GM21381 (cell line): ENCODE measurements around the gene PLCL1.

ENCODE experiments used
- ATAC-seq: cut with Tn5 transposase; IDR thresholded peaks from one replicate; pipeline ENCODE4 v1.9.1; 2021; ENCODE audit warnings: mild to moderate bottlenecking, moderate library complexity; ENCODE audit not compliant: unreplicated experiment

Gene PLCL1

DNA sequence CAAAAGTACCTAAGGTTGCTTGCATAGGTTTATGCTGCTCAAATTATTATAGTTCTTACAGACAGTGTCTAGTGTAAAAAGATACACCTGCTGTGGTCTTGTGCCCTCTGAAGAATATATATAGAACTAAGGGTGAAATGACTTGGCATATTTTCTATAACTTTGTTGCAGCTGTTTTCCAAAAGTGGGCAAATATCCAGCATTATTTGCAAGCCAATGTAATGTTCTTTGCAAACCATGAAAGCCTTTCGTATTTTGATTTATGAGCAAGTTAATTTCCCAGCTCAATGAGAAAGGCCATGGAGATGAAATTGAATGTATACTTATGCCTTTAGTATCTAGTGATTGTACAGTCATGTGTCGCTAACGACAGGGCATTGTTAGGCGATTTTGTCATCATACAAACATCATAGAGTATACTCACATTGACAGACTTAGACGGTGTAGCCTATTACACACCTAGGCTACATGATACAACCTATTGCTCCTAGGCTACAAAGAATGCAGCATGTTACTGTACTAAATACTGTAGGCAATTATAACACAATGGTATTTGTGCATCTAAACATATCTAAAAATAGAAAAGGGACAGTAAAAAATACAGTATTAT is 116.3 kb downstream of the PLCL1 start:
- ATAC-seq, result no peak

DNA sequence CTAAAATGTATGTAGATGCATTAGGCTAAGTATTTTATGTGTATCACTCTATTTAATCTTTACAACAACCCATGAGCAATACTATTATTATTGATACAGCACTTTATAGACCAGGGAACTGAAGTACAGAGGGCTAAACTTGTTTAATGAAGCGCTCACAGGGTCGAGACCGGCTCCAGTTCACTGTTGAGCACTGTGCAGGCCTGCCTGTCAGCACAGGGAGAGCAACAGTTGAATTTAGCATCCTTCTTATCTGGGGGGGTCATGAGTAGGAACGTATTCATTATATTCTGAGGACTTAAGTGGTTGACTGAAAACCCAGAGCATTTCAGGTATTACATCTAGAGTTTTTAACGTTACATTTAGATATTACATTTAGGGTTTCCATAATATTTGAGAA is 120.1 kb downstream of the PLCL1 start:
- no peak for ATAC-seq

DNA sequence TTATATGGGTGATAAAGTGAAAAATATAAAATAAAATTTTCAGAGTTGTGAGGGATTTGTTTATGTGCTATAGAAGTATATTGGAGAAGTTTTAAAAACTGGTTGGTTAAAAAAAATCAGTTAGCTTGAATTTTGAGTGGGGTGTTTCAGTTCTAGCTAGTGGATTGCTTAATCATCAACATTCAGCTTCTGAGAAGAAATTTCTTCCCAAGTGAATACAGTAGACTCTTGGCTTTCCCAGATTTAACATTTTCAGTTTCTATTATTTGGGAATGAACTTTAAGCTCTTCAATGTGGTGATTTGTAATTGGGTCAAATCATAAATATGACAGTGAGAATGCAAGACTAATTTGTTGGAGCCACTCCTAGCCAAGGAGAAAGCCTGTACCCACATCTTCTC is 120.8 kb downstream of the PLCL1 start:
- ATAC-seq, result no peak

DNA sequence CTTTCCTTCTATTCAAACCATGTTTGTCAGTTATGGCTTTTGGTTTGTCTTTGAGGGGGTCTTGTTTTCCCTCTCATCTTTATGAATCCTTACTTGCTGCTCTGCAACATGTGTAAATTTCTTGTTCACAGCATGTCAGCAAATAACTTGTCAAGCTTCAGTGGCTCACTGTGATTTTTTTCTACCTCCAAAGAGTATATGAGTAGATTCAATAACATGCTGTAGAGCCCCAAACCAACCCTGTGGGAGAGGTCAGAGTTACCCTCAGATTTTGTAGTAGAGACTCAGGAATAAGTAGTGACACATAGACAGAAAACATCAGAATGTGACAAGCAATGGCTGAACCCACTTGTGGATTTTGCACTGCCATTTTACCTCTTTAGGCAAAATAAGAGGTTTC is 121.6 kb downstream of the PLCL1 start:
- no peak for ATAC-seq

DNA sequence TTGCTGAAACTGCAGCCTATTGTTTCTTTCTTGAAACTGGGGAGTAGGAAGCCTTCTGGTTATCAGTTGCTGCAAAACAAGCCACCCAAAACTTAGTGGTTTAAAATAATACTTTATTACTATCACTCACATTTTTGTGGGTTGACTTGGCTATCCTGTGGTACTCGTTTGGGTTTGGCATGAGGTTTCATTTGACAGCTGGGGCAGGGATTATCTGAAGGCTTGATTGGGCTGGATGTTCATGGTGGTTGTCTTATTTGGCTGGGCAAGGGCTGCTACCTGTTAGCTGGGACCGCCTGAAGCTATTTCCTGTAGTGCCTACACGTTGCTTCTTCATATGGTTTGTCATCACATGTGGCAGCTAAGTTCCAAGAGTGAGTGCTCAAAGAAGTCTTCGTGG is 122.3 kb downstream of the PLCL1 start:
- no peak for ATAC-seq

DNA sequence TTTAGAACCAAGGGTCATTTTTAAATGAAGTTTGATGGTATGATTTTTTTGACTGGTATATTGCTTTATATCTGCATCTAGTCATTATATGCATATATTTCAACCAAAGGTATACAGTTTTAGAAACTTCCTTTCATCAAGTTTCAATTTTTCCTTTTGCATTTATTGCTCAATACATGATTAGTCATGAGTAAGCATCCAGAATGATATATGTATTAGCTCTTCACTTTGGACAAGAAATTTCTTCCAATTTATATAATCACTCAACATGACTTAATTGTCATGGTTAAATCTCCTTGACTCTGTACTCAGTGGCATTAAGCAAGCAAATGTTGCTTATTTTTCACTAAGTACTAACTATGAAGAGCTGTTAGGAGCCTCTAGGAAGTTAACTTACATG is 123.6 kb downstream of the PLCL1 start:
- no peak for ATAC-seq

DNA sequence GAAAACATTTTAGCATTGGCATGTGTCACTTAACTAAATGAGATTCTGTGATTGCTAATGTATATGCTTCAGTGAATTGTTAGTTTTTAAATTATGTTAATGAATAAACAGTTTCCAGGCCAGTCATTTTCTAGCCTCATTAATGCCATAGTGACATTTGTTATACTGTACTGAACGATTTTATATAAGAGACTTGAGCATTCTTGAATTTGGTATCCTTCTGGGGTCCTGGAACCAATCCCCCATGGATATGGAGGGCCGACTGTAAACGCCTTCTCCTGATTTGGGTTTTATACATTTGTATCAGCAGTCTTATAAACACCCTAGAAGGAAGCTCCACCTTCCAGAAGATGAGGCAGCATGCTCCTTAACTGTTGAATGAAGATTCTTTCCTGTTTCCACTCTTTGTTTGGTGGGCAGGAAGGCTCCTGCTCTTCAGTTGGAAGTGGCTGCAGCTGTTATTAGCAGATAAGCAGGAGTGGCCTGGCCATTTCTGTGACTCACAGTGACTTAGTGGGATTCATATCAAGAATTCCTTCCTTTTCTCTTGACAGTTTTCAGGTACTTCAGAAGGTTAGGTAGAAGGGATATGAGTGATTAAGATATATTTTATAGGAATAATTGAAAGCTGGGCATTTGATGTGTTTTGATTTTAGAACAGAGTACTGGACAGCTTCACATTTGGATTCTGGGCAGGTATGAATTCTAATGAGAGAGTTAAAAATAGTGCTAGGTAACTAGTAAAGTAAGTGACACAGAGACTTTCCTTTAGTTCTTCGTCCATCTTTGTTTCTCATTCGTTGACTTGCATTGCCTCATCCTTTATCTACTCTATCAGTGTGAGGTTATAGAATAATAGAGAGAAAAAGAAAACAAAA is 124.9 kb downstream of the PLCL1 start:
- no peak for ATAC-seq

DNA sequence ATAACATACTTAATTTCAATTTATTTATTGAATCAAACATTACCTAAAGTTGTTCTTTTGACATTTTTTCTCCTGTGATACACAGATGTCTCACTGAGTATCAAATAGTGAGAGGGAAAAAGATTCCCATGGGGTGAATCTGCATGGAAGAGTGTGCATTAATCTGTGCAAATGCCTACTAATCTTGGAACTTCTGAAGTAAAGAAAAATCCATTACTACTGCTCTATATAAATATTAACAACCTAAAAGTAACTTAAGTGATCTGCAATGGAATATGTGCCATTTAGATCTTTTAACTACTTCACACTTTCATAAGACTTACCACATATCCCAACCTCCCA is 125.5 kb downstream of the PLCL1 start:
- ATAC-seq, result no peak

DNA sequence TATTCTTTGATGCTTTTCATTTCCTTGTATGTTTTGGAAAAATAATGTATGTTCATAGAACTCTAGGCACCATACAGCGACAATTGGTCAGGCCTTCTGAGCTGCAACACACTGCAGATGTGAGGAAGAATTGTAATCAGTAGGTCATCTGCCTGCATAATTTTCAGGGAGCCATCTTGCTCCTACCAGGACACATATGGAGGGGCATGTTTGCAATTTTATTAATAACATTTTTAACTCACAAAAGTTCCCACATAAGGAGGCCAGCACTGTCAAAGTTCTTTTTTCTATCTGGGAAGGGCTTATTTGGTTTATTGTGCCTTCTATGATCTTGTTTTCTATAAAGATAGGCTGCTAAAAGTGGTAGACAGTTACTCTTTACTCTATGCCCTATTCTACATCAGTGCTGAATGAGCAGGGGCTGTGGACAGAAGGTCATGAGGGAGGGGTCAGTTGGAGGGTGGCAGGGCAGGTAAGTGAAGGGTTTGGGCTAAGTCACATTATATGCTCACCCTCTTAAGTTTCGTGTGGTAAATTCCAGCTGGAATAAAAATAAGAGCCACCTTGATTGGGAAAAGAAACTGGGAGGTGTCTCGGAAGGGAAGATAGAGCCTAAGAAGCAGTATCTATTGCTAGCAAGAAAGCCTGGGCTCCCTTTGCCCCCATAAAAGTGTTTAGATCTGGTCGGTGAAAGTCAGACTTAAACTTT is 126.3 kb downstream of the PLCL1 start:
- no peak for ATAC-seq

DNA sequence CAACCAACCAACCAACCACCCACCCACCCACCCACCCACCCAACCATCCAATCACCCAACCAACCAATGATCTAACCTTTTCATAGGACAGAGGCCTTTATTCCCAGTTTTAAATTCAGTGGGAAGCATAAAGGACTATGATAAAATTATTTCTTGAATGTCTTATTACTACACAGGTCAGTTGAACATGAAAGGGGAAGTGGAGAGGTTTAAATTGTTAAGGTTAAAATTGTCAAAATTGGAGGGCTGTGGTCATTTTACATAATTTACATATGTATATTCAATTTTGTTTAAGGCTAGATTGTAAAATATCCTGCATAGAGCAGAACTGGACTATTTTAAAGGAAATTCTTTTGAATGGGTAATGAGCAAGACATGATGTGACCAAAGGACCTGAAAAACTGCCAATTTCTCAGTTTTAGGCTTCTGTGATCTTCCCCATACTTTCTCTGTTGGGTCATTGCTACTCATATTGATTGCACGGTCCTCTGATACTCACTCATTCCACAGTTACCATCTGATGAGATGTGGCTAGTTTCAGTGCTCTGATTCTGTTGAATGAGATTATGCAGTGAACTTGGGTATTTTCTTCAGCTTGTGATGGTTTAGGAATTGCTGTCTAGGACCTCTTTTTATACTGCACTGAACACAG is 127.4 kb downstream of the PLCL1 start:
- no peak for ATAC-seq

DNA sequence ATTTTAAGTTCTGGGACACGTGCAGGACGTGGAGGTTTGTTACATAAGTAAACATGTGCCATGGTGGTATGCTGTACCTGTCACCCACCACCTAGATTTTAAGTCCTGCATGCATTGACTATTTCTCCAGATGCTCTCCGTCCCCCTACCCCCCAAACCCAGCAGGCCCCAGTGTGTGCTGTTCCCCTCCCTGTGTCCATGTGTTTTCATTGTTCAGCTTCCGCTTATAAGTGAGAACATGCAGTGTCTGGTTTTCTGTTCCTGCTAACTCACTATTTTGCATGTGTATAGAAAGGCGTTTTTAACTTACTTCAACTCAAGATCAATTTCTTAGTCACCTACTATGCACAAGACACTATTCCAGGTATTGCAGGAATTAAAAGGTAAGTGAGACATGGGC is 128.0 kb downstream of the PLCL1 start:
- no peak for ATAC-seq

DNA sequence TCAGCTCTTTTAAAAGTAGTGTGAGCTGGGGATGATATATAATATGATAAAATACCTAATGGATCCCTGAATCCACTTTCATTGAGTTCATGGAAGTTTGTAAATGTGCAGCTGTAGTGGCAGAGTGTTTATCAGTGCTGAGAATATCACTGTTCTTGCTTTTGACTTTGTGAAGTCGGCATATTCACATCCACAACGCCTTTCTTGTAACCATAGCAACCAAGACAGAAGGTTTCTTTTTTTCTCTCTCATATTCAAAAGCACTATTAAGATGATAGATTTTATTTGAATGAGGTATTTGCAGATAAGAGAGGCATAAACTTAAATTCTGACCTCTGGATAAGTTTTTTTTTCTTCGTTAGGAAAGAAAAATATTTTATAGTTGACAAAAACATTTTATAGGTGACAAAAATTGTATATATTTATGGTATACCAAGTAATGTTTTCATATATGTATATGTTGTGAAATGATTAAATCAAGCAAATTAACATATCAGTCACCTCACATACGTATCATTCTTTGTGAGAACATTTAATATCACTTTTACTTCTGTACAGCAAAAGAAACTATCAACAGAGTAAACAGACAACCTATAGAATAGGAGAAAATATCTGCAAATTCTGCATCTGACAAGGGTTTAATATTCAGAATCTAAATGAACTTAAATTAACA is 130.0 kb downstream of the PLCL1 start:
- no peak for ATAC-seq

DNA sequence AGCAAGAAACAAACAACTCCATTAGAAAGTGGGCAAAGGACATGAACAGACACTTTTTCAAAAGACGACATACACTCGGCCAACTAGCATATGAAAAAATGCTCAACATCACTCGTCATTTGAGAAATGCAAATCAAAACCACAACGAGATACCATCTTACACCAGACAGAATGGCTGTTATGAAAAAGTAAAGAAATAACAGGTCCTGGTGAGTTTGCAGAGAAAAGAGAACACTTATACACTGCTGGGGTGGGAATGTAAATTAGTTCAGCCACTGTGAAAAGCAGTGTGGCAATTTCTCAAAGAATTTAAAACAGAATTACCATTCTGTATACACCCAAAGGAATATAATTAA is 130.5 kb downstream of the PLCL1 start:
- no peak for ATAC-seq

DNA sequence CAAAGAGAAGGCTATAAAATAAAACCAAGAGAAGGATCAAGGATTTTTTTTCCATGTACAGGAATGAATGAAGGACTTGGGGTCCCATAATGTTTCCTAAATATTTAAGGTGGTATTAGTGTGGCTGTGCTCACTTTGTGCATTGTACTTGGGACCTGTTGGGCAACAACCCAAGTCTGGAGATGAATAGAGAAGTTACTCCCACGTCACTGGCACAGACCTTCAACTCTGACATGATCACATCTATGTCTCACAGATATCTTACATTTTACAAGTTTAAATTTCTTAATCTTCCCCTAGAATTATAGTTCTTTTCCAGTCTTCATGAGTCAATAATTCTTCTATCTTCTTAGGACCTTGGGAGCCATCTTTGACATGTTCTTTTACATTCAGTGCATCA is 133.4 kb downstream of the PLCL1 start:
- ATAC-seq, result no peak

DNA sequence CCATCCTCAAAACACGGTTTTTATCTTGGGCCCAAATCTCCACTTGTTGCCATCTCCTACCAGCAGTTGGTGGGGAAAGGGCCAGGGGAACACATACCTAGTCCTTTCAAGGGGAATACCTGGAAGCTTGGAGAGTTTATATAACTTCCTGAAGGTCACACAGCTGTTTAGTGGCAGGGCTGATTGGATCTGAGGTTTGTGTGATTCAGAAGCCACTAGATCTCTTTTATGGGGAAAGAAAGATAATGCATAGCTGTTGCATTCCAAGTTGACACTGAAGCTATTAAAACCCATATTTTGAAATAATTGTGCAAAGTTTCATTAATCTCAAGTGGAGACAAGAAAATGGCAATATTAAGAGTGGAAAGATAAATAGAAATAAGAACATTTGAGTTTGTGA is 134.2 kb downstream of the PLCL1 start:
- ATAC-seq, result no peak

DNA sequence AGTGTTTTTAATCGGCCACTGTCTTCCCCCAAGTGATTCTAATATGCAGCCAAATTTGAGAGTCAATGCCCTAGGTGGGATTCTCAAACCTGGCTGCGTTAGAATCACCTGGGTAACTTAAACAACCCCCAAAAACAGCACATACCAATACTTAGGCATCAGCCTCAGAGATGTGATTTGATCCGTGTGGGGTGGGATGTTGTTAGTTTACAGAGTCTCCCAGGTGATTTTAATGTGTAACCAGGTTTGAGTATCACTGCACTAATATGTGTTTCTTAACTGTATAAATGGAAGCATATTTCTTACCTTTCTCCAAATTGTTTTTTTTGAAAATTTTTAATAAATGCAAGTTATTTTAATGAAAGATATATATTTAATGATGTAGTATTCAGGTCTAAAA is 135.4 kb downstream of the PLCL1 start:
- no peak for ATAC-seq

DNA sequence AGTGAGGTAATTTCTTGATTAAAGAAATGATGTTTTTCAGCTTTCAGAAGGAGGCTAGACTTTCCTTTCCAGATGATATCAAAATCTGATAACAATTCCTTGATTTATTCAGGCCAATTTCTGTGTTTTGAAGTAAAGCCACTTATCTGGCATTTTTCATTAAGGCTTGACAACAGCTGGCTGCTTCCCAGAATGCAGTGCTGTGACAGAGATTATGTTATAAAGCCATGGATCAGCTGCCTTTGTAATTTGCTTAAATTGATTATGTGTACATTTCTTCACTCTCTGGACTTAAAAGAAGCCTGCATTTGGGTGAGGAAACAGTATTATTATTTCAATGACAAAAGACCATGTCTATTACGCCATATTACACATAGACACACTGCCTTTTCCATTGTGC is 136.0 kb downstream of the PLCL1 start:
- ATAC-seq, result no peak

DNA sequence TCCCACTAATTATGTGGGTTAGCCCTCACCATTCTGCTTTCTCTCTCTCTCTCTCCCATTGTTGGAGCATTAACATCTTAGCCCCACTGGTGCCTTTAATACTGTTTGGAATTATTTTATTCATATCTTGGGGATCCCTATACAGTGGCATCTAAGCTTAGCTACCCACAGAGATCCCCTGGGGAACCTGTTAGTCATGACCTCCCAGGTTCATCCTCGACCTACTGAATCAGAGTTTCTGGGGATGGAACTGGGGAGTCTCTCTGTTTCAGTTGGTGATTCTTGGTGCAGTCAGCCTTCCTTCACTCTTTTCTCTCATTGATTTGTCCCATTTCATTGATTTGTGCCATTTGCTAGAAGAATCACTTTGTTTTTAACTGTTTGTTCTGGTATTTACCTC is 137.3 kb downstream of the PLCL1 start:
- ATAC-seq, result no peak

DNA sequence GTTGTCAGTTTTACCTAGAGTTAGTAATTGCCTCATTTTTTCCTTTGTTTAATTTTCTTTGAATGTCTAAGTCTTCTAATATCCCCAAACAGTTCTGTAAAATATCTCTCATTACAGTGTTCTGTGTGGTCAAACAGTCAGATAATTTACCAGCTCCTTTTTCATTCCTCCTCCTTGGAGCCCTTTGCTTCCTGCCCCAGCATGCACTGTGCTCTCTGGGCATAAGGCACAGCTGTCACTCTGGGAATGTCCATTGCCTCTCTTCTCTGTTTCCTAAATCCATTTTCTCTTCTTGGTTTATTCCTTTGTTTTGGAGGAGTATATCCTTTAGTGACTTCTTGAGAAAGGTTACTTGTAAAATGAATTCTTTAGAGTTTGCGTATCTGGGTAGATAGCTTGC is 139.3 kb downstream of the PLCL1 start:
- ATAC-seq, result no peak

DNA sequence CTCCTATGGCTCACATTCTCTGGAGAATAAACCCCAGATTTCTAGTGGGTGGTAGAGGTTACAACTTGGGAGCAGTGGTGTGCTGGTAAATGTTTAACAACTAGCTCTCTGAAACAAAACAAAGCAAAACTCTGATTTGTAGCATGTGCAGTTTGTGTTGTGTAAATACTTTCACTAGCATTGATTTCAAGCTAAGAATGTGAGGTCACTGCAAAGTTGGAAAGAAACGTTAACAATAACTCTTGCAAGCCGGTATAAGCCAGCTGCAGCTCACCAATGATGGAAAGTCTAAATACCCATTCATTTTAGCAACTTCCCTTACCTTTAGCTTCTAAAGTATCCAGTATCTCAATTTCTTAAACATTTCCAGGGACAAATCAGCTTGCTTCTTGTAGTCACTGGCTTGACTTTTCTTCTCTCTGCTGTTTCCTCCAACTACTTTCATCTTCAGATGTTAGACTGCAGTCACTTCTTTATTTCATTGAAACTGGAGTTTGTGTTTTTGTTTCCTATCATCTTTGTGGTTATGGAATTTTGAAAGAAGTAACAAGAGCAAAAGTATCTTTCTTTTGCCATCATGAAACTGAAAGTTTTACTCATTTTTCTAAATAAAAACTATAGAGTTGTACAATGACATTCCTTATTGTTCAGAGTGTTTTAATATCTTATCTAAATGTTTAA is 140.2 kb downstream of the PLCL1 start:
- ATAC-seq, result no peak

DNA sequence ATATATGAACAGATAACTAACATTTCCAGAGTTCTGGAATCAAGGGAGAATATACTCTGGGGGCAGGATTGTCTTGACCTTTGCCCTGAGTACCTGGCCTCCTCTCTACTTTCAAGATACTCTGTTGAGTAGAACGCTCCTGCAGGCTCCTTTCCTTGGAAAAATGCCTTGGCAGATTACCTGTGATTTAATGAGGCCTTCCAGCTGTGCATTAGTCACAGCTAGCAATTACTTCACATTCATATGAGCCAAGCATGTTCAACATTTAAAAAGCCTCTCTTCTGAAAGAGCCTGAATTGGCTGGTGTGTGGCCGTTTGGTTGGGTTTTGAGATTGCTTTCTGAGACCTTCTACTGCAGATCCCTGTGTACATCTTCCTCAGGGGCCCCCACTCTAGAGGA is 142.2 kb downstream of the PLCL1 start:
- ATAC-seq, result no peak
